NAMALWA (cell line): ENCODE results near the gene OBSCN.
A peak's percentile ranks its signal among the peaks of the same experiment; 100 is the strongest.

Source experiments
- DNase-seq: peaks from one replicate; pipeline ENCODE4 v3.0.0-alpha.2; 2015; ENCODE audit warnings: low spot score

OBSCN gene

GRCh38 chr1:228358039-228358763 is 150.4 kb downstream of the OBSCN start:
- no peak for DNase-seq

- DNase-seq, result no peak
These were observed 151.1 kb downstream of the OBSCN start for GRCh38 chr1:228358764-228359612.

- DNase-seq, result no peak
These were observed 152.0 kb downstream of the OBSCN start for GRCh38 chr1:228359613-228360532.

- DNase-seq, result no peak
These were observed 152.9 kb downstream of the OBSCN start for GRCh38 chr1:228360533-228361313.

GRCh38 chr1:228361314-228362140 is 153.7 kb downstream of the OBSCN start:
- no peak for DNase-seq

GRCh38 chr1:228362141-228362883 is 154.5 kb downstream of the OBSCN start:
- DNase-seq, result no peak

GRCh38 chr1:228362884-228363450 is 155.1 kb downstream of the OBSCN start:
- DNase-seq, result no peak

GRCh38 chr1:228363686-228364067 is 155.8 kb downstream of the OBSCN start:
- no peak for DNase-seq

GRCh38 chr1:228364068-228364705 is 156.3 kb downstream of the OBSCN start:
- no peak for DNase-seq

- DNase-seq, result no peak
These were observed 156.9 kb downstream of the OBSCN start for GRCh38 chr1:228364706-228365213.

GRCh38 chr1:228365271-228366061 is 157.6 kb downstream of the OBSCN start:
- DNase-seq, result no peak

GRCh38 chr1:228366062-228366865 is 158.4 kb downstream of the OBSCN start:
- DNase-seq, result no peak

GRCh38 chr1:228366866-228367741 is 159.3 kb downstream of the OBSCN start:
- no peak for DNase-seq

- DNase-seq, result peak; percentile 34
These were observed 160.3 kb downstream of the OBSCN start for GRCh38 chr1:228367798-228368791.
